GM04504 (cell line): ENCODE data around the gene FMNL3.
A peak's percentile ranks its signal among the peaks of the same experiment; 100 is the strongest.
"Not testable (repeated sequence)": the region's sequence is repeated elsewhere in the genome, so short reads cannot be mapped to it uniquely, and the experiment has no call there.

Source experiments
- DNase-seq: peaks from one replicate; pipeline ENCODE4 v3.0.0-alpha.2; 2012; ENCODE audit warnings: low read depth

The FMNL3 gene, protein sequence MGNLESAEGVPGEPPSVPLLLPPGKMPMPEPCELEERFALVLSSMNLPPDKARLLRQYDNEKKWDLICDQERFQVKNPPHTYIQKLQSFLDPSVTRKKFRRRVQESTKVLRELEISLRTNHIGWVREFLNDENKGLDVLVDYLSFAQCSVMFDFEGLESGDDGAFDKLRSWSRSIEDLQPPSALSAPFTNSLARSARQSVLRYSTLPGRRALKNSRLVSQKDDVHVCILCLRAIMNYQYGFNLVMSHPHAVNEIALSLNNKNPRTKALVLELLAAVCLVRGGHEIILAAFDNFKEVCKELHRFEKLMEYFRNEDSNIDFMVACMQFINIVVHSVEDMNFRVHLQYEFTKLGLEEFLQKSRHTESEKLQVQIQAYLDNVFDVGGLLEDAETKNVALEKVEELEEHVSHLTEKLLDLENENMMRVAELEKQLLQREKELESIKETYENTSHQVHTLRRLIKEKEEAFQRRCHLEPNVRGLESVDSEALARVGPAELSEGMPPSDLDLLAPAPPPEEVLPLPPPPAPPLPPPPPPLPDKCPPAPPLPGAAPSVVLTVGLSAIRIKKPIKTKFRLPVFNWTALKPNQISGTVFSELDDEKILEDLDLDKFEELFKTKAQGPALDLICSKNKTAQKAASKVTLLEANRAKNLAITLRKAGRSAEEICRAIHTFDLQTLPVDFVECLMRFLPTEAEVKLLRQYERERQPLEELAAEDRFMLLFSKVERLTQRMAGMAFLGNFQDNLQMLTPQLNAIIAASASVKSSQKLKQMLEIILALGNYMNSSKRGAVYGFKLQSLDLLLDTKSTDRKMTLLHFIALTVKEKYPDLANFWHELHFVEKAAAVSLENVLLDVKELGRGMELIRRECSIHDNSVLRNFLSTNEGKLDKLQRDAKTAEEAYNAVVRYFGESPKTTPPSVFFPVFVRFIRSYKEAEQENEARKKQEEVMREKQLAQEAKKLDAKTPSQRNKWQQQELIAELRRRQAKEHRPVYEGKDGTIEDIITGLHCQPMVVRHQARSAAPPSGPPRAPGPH

DNA sequence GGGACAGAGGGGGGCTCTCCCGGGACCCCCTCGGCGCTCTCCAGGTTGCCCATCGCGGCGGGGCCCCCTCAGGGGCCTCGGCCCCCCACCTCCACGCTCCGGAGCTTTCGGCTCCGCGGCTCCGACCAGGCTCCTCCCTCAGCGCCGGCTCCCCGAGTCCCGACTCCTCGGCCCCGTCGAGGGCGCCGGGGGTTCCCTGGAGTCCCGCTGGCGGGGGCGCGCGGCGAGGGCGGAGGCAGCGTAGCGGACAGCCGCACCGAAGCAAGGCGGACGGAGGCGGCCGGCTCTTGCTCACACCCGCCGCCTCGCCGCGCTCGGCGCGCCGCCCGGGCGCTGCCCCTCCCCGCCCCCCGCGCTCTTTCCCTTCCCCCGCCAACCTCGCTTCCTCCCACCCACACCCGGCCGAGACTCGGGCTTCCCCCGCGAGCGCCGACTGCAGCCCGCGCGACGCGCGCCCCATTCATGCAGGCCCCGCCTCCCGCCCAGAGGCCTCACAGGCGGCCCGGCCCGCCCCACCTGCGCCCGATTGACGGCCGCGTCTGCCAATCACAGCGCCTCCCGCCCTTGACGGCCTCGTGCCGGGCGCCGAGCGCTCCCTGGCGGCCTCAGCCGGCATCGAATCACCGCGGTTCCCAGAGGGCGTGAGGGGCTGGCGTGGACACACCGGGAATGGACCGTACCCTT lies at the start of gene FMNL3:
TSS of gene FMNL3 (minus strand) at position 278 of the 684 bp plus-strand sequence. CDS start at position 53, 225 bp downstream.
- DNase-seq = peak; percentile 93

DNA sequence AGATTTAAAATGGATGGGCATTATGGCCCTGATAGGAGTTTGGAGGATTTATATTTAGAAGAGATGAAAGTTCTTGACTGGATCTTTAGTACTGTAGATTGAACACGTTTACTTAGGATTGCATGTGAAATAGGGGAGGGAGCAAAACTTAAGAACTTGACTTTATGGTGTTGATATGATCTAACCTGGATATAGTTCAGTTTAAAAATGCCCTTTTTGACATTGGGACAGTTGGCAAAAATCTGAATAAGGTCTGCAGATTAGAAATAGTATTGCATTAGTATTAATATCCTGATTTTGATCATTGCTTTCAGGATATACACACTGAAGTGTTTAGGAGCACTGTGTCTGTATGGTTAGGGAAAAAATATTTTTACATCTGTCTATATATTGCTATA lies 43.8 kb upstream of the FMNL3 start:
- no peak for DNase-seq

DNA sequence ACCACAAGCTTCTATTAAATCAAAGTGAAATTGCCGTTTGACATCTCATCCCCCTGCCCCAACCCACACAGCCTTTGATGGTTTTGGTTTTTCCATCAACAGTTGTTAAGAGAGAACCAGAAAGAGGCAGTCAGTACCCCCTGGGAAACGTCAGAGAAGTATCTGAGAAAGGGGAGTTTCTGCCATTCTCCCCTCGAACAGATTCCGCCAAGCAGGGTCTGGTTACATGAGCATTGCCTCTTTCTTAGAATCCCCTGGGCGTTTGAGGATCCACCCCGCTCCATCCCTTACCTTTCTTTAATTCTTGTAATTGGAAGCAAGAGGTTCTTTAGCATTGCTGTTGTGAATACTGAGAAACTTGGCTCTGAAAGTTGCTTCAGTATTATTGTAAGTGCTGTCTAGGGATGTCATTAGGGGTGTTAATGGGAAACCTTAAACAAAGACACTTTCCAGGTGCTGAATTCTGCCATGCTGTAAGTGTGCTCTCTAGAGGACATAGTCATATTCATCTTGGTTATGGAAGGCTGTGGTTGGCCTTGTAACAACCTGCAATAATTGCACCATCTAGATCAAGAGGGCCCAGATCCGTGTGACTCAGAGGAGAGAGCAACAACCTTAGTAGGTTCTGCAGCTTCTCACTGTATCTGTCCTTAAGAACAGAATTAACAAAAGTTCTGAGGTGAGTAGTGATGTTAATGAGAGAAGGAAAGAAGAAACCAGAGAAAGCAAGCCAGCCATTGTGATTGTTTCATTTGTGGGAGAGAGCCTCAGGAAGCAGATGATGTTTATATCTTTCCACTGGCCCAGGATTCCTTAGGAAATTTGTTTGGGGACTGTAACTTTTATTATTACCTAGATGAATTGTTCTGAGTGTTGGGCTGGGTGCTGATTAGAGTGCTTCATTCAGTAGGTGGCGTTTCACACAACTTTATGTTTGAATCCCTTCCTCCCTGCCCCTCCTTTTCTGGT lies 43.1 kb upstream of the FMNL3 start:
- DNase-seq = peak; percentile 51

DNA sequence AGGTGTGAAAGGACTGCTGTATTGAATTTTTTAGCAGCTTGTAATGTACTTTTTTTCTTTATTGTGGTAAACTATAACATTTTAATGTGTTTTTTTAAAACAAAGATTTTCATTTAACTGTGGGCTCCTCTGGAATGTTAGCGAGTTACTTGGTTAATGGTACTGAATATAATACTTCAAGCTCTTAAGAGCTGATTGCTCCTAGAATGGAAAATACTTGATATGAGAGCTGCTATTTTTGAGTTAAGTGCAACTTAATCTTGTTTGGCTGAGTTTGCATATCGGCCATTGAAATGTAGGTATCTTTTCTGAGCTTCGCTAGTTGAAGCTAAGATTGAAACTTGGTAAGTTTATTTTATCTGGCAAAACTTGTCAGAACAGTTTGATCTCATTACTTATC lies 41.6 kb upstream of the FMNL3 start:
- DNase-seq = no peak

DNA sequence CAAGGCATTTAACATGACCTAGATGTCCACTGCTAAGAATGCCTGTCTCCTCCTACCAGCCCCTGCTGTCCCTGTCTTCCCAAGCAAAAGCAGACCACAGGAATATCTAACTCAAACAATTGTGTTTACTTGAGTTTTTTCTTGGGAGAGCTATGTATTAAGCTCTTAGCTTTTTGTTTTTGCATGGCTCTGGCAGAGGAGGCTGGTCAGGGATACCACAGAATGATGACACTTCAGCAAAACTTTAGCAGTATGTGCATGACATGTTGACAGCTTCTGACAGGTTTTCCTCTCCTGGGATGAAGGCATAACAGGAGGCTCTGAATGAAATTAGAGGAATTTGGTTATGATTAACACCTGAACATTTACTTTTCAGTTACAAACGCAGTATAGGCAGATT lies 41.1 kb upstream of the FMNL3 start:
- DNase-seq = no peak

DNA sequence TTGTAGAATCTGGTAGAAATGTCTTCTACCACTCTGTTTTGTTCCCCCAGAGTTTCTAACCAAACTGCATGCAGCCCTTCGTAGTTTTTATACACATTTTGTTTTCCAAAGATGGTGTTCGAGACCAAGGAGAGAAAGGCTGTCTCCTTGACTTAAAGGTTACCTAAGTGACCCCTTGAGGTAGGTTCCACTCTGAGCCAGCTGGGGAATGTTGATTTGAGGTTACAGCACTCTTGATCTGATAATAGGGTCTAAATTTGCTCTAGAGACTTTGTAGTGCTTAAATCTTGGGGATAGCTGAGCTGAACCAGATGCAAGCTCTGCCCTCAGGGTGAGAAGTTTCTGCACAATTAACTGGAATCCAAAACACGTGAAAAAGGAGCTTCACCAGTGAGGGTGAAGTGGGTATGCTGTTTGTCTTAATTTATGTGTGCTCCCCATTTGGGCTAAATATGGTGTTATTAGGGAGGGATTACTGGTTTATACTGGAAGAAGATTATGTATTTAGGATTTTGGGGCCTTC lies 37.2 kb upstream of the FMNL3 start:
- DNase-seq = no peak

DNA sequence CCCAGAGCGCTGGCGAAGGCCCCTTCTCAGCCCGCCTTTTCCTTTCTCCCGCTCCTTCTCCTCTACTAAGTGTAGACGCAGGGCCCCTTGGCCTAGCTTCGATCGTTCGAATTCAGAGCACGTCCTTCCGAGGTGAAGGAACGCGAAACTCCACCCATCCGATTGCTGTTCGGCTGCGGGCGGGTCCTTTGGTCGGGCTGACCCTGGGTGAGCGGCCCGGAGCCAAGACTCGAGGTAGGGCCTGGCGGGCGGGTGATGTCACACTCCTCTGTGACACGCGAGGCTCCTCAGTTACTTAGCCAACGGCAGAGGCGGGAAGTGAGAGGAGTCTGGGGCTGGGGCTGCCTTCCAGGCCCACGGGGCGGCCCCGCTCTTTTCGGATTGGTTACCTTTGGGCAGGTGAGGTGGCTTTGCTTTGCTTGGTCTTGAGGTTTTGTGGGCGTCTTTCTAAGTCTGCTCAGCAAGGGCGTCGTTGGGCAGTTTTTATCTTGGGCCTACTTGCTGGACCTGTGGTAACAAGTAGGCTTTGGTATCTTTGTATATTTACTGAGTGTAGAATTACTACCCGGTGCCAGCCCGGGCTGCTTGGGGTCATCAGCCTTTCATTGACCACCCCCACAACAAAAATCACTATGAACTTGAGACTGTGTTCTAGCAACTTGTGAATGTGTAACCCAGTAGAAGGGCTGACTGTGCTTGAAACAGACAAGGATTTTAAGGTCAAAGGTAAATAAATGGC lies 34.8 kb upstream of the FMNL3 start:
- DNase-seq = peak; percentile 80

DNA sequence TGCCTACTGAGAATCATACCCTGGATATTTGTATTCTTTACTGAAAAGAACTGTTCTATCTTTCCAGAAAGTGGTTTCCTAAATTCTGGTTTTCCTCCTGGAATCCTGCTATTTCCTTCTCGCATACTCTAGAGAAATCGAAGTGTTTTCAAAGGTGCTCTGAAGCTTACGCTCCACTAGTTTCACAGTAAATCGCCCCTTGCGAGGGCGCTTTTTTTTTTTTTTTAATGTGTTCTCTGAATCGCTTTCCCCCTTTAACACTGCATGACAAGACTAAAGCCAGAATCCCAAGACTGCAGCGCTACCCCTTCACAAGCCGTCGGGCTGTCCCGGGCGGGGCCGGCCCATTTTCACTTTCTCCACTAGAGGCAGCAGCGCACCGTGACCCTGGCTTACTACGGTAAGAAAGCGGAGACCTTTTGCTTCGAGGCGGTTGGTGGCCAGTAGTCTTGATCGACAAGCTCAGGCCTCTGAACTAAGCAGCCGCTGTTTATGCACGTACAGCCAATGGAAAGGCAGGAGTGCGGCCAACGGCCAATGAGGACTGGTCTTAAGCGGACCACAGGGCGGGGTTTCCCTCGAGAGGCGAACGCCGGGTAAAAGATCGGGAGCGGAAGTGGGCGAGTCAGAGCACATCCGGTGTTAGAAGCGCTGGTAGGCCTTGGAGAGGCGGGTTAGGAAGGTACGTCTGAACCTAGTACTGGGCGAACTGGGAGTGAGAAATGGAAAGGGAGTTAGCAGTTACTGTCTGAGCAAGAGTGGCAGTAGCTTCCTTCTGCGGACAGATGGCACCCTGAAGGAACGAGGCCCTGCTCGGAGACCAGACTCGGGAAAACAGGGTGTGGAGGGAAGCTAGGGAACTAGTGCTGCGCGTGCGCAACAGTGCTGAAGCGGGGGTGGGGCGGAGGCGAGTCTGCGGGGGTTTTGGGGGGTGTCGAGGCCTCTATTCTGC lies 34.0 kb upstream of the FMNL3 start, which contains the start of gene TMBIM6:
TSS of gene TMBIM6 (plus strand) at position 628 of the 952 bp plus-strand sequence. CDS start 10,937 bp downstream, outside the sequence.
- peak; percentile 100 for DNase-seq

DNA sequence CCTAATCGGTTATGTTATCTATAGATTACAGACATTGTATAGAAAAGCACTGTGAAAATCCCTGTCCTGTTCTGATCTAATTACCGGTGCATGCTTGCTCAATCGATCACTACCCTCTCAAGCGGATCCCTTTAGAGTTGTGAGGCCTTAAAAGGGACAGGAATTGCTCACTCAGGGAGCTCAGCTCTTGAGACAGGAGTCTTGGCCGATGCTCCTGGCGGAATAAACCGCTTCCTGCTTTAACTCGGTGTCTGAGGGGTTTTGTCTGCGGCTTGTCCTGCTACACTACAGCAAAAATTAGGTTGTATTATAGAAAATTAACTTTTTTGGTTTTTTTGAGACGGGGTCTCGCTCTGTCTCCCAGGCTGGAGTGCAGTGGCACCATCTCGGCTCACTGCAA lies 33.1 kb upstream of the FMNL3 start:
- DNase-seq = not testable (repeated sequence)

DNA sequence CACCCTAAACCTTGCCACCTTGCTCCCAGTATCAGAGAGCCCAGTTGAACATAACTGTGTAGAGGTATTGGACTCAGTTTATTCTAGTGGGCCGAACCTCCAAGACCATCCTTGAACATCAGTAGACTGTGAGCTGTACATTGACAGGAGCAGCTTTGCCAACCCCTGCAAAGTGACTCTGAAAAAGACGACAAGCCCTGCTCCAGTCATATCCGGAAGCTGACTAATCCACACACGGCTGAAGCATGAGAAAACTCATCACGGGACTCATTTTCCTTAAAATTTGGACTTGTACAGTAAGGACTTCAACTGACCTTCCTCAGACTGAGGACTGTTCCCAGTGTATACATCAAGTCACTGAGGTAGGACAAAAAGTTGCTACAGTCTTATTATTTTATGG lies 31.5 kb upstream of the FMNL3 start:
- not testable (repeated sequence) for DNase-seq

DNA sequence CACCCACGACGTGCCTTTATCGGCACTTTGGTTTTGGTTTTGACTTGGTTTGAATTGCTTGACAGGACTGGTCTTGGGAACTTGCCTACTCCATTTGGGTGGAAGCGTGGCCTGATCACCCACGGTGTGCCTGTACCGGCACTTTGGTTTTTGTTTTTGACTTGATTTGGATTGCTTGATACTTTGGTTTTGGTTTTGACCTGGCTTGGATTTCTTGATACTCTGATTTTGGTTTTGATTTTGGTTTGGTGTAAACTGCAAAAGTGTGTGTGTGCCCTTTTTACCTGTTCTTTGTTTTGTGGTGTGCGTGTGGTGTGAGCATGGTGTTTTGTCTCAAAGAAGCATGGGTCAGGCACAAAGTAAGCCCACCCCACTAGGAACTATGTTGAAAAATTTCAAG lies 27.7 kb upstream of the FMNL3 start:
- DNase-seq = not testable (repeated sequence)

DNA sequence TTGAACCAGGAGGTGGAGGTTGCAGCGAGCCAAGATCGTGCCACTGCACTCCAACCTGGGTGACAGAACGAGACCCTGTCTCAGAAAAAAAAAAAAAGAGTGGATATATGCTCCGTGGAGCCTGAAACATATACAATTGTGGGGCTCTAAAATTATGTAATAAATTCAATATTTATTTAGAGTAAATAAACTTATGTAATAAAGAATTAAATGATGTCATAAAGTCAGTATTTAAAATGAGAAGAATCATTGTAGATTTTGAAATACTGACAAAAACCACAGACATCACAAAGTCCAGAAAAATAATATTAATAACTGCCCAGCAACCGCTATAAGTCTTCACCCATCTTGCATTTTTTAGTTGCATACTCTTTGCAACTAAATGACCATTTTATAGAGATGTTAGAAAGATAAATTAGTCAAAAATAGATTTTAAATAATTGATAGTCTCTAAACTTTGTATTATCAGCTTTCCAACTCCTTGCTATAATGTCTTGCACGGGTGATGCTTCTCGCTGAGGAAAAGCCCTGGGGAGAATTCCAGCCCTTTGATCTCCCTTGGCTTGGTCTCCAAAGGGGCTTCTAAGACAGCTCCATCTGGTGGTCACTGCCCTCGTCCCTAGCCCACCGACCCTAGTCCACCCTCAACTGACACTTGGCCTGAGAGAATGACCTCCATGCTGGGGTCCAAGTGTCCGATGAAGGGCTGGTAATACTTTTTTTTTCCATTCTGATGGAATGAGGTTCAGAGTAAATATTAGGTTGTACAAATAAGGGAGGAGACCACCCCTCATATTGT lies 26.2 kb upstream of the FMNL3 start:
- DNase-seq = no peak

DNA sequence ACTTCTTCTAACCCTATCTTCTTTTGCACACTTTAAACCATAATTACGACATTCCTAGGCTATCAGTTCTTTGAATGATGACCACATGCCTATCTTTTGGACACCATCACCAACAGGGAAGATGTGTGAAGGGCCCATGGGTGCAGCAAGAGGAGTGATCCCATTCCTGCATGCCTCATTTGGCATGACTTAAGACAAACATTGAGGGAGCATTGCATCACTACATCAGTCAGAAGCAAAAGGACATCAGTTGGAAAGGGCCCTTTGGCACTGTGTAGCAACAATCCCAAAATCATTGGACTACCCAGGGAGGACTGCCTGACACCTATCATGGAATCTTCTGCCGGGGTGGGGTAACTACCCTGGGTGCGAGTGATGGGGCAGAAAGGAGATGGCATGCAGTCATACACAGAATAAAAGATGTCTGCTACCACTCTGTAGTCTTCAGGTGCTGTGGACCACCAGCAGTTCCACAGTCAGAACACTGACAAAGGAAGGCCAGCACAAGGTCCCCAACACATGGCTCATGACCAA lies 23.4 kb upstream of the FMNL3 start:
- DNase-seq = no peak

DNA sequence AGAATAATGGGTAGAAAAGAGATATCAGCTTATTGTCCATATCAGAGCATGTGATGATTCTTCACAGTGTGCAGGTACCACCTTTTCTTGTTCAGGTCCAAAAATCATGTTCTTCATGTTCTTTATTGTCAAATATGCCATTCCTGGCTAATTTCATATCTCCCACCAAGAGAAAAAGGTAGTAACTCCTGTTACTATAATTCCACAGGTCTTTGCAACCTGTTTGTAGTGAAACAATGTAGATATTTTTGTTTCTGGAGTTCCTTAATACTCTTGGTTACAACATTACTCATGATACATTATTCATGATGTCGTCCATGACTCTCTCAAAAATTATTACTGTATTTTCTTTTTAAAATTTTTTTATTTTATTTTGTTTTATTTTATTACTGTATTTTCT lies 22.8 kb upstream of the FMNL3 start:
- DNase-seq = no peak

DNA sequence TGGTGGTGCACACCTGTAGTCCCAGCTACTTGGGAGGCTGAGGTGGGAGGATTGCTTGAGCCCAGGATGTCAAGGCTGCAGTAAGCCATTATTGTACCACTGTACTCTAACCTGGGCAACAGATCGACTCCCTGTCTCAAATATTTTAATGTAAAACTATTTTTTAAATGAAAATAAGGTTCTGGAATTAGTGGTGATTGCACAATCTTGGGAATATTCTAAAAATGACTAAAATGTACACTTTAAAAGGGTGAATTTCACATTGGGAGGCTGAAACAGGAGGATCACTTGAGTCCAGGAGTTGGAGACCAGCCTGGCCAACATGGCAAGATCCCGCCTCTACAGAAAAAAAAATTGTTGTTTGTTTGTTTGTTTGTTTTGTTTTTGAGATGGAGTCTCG lies 21.2 kb upstream of the FMNL3 start:
- no peak for DNase-seq

DNA sequence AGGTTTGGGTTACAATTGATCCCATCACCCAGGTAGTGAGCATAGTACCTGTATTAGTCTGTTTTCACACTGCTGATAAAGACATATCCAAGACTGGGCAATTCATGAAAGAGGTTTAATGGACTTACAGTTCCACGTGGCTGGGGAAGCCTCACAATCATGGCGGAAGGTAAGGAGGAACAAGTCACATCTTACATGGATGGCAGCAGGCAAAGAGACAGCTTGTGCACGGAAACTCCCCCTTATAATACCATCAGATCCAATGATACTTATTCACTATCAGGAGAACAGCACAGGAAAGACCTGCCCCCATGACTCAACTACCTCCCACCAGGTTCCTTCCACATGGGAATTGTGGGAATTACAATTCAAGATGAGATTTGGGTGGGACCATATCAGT lies 14.2 kb upstream of the FMNL3 start:
- DNase-seq = not testable (repeated sequence)

DNA sequence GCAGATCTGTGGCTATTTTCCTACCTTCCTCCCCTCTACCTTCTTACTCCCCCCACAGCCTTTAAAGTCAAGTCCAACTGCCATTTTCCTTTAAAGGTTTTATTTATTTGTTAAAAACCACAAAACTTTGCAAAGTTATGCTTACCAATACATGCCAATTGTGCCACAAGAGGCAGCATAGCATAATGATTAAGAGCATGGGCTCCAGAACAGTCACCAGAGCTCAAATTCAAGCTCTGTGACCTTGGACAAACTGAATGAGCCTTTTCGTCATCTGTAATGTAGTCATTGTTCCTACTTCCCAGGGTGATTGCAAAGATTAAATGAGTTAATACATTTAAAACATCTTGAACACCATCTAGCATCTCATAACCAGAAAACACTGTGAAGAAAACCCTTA lies 13.0 kb upstream of the FMNL3 start:
- no peak for DNase-seq

DNA sequence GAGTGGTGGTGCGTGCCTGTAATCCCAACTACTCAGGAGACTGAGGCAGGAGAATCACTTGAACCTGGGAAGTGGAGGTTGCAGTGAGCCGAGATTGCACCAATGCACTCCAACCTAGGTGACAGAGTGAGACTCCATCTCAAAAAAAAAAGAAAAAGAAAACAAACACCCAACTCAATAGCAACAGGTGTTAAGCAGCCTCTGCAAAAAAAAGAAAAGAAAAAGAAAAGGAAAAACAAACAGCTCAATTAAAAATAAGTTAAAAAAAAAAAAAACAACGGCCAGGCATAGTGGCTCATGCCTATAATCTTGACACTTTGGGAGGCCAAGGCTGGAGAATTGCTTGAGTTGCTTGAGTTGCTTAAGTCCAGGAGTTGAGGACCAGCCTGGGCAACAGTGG lies 10.6 kb upstream of the FMNL3 start:
- DNase-seq = not testable (repeated sequence)
